Tibial nerve (tissue), 4 donors: ENCODE results near the gene GPX5.

Source experiments
- EP300 ChIP-seq, 2 donors: sonication (generic); formaldehyde crosslinking; IDR thresholded peaks; one replicate each; pipeline ENCODE4 v1.6.1; 2017; ENCODE audit warnings: antibody characterized with exemption in 2 of 2, mild to moderate bottlenecking in 1 of 2
- POLR2A ChIP-seq, 2 donors: fragments of 450-650 bp; IDR thresholded peaks; one replicate each; pipeline ENCODE4 v1.6.1; 2017; ENCODE audit warnings: antibody characterized with exemption in 2 of 2, mild to moderate bottlenecking in 2 of 2, moderate library complexity in 2 of 2
- TF ChIP-seq, protein P1 (sequence below), 5 experiments: fragments of 200-600 bp in 3 of 5; fragments of 450-650 bp in 2 of 5; sonication (generic) in 3 of 5; IDR thresholded peaks; one replicate each; pipeline ENCODE4 v1.5.1; 2016 to 2019; ENCODE audit warnings: antibody characterized with exemption in 5 of 5, mild to moderate bottlenecking in 3 of 5, moderate library complexity in 2 of 5

DNA sequence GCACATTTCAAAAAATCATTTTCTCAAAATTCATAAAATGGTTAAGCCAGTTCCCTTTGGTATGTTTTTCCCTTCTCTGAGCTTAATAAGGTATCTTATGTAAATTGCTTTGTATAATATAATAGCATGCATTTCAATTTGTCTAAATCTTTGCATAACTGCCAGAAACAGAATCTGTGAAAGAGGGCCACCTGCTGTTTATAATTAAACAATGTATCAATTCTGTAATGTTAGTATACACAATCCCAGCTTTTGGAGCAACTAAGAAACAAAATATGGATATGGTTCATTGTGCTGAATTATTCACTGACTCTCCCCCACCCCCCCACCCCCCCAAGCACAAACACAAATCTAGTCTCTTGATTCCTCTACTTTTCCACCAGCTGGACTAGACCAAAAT is 54.8 kb downstream of the GPX5 start:
- TF ChIP-seq POLR2A (IDR thresholded peaks at IDR 0.05) (no peak), EP300 (IDR thresholded peaks at IDR 0.05) (no peak)
- TF ChIP-seq, protein P1, sequence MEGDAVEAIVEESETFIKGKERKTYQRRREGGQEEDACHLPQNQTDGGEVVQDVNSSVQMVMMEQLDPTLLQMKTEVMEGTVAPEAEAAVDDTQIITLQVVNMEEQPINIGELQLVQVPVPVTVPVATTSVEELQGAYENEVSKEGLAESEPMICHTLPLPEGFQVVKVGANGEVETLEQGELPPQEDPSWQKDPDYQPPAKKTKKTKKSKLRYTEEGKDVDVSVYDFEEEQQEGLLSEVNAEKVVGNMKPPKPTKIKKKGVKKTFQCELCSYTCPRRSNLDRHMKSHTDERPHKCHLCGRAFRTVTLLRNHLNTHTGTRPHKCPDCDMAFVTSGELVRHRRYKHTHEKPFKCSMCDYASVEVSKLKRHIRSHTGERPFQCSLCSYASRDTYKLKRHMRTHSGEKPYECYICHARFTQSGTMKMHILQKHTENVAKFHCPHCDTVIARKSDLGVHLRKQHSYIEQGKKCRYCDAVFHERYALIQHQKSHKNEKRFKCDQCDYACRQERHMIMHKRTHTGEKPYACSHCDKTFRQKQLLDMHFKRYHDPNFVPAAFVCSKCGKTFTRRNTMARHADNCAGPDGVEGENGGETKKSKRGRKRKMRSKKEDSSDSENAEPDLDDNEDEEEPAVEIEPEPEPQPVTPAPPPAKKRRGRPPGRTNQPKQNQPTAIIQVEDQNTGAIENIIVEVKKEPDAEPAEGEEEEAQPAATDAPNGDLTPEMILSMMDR (IDR thresholded peaks at IDR 0.05) = no peak
